ENCODE data around the gene SRSF10.

- TF ChIP-seq CTCF (IDR thresholded peaks at IDR 0.05 in 8 of 11, conservative IDR thresholded peaks at IDR 0.05 in 3 of 11), result no peak
- TF ChIP-seq POLR2A (IDR thresholded peaks at IDR 0.05), result no peak
These were observed 64.7 kb downstream of the SRSF10 start for GRCh38 chr1:23915466-23915865.
